Daoy (cell line): ENCODE results near the gene ZNF12. TPM values are rescaled to one million over a fixed set of nuclear protein-coding genes. Genes with fewer than 3 reads are reported as not detected.
"Not testable (repeated sequence)": the region's sequence is repeated elsewhere in the genome, so short reads cannot be mapped to it uniquely, and the experiment has no call there.

ENCODE experiments used
- DNase-seq: peaks from one replicate; pipeline ENCODE4 v3.0.0-alpha.2; 2015; ENCODE audit warnings: low read depth
- total RNA-seq: library from RNA; depleted of rRNA; stranded (reverse); fragments of >200 nt; shearing (Covaris generic); gene quantifications from 2 replicates; pipeline ENCODE4 v1.2.3, GENCODE V29; 2014; rRNA removed

ZNF12 gene
- 6.3 and 6.9 TPM in 2 replicates for total RNA-seq

DNA sequence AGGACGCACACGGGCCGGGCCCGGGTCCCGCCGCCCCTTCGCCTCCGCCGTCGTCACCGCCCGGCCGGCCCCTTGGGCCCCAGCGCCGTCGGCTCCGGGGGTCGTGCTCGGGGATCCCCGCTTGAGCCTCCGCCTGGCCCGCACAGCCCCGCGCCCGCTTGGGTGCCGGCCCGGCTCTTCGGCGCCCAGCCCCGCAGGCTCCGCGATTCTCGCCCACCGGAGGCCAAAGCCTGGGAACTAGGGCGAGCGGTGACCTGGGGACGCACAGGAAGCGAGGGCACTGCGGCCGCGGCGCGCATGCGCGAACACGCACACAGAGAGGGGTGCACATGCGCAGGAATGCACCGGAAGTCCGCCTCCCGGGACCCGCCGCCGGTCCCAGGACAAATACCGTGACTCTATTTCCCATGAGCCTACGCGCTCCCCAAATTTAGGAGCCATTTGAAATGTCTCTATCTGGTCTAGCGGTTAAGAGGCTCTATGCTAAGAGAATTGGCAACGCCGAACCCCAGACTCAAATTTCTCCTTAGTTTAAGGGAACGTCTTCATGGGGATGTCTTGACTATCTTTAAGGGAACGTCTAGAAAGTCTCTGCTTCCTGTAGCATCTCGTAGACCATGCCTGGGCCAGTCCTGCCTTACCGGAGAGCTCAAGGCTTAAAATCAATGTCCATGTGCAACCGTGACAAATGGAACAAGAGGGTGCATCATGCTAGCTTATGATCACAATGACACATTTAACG lies at the start of gene ZNF12:
ZNF12 (minus strand) TSS at position 282 of the 742 bp plus-strand sequence. CDS start 1,774 bp downstream, outside the sequence.
- peak; percentile 97 for DNase-seq

DNA sequence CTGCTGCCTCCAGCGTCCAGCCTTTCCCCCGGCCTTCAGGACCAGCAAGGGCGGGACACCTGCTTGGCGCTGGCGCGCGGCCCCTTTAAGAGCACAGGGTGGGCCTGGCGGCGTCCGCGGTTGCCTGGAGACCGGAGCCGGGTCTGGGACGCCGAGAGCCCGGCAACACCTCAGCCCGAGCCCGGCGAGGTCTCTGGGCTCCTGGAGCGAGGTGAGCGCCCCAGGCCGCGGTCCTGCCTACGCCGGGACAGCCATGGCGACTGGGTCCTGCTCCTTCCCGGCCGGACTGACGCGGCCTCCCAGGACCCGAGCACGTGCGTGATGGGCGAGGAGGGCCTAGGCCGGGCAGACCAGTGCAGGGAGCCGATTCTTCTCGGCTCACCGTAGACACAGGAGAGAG lies 47.2 kb upstream of the ZNF12 start, which contains the start of gene RSPH10B2:
RSPH10B2 (plus strand) TSS at position 140 of the 400 bp plus-strand sequence. CDS start 3,575 bp downstream, outside the sequence.
- DNase-seq: not testable (repeated sequence)

DNA sequence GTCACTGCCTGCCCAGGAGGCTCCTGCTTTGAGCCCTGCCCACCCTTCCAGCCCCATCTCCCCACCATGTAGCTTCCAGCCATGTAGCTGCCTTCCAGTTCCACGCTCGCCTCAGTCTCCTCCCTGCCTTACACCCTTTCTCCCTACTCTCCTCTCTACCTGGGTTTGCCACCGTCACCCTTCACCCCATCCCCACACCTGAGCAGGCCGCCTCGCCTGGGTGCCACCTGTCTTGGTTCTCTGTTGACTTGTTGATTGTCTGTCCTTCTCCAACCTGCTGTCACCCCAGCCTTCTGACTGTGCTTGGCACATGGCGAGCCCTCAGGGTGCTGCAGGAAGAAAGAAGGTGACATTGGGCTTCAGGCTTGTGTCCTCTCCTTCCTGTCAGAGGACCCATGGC lies 43.4 kb upstream of the ZNF12 start:
- DNase-seq: not testable (repeated sequence)

DNA sequence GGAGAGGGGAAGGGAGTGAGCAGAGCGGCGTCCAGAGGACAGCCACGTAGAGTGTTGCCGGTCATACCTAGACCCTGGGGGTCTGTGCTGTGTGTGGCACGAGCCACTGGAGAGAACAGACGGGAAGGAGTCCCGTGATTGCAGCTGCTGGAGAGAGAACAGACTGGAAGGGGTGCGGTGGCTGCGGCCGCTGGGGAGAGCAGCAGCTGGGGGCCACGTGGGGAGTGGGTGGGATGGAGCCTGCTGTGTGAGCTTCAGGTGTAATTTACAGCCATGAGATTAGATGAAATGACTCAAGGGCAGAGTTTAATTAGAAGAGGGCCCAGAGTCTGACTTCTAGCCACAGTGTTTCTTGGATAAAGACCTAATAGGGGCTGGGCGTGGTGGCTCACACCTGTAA lies 42.6 kb upstream of the ZNF12 start:
- DNase-seq: not testable (repeated sequence)

DNA sequence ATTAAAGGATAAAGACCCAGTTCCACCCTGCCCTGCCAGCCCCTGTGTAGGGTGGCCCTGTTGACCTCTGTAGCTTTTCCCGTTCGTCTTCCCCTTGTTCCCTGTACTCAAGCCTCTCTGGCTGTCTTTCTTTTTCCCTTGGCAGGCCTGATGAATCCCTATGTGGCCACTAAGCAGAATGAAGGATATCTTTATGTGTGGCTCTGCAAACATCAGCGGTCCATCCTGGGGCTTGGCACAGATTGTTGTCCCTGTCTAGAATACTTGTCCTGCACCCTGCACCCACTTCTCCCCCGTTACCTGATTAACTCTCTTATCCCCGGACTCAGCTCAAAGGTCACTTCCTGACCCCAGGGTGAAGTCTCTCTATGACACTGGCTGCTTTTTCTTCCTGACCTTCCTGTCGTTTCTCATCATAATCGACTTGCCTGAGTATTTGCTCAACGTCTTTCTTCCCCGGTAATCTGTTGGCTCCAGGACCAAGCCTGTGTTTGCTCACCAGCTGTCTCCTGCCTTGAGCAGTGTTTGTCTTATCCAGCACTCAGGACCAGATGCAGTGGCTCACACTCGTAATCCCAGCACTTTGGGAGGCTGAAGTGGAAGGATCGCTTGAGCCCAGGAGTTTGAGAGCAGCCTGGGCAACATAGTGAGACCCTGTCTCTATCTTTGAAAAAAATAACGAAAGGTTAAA lies 37.8 kb upstream of the ZNF12 start:
- DNase-seq: not testable (repeated sequence)

DNA sequence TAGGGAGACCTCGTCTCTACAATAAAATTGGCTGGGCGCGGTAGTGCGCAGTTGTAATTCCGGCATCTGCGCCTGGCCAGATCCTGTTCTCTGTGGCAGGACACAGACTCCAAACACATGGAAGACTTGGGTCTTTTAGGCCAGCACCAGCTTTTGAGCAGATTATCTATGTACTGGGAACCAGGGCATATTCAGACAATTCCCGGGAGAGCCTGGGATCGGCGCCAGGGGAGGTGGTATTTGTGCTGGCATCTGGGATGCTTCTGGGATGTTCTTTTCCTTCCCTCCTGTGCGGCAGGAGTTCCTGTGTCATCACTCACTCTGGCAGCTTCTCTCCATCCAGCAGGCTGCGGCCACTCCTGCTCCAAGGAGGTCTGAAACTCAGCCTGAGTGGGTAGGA lies 31.7 kb upstream of the ZNF12 start:
- DNase-seq: not testable (repeated sequence)

DNA sequence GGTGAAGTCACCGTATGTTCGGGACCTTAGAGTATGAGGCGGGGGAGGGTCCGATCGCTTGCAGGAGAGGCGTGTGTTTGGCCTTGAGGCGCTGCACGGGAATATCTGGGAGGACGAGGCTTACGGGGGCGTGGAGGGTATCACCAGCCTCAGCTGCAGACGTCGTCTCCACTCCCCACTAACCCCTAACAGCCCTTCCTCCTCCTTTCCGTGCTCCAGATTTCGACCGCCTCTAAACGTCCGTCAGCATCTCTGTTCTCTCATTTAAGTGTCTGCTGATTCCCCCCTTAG lies 23.5 kb upstream of the ZNF12 start:
- no peak for DNase-seq

DNA sequence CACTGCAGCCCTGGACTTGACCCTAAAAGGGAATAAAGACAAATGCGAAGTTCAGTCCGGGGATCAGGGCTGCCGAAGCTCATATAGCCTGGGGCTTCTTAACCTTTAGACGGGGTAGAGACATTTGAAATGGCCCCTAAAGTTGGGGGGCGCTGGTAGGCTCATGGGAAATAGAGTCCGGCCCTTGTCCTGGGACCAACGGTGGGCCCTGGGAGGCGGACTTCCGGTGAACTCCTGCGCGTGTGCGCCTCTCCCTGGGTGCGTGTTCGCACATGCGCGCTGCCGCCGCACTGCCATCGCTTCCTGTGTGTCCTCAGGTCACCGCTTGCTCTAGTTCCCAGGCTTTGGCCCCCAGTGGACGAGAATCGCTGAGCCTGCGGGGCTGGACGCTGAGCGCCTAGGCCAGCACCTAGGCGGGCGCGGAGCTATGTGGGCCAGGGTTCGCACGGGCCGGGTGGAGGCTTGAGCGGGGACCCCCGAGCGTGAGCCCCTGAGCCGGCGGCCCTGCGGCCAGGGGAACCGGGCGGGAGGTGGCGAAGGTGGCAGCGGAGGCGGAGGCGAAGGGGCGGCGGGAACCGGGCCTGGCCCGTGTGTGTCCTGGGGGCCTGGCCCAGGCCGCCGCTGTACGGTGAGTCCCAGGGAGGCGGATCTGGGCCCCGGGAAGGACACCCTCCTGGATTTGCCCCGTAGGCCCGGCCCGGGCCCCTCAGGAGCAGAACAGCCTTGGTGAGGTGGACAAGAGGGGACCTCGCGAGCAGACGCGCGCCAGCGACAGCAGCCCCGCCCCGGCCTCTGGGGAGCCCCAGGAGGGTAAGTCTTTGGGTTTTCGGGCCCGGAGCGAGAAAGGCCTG lies 23.0 kb upstream of the ZNF12 start:
- DNase-seq: peak; percentile 95

DNA sequence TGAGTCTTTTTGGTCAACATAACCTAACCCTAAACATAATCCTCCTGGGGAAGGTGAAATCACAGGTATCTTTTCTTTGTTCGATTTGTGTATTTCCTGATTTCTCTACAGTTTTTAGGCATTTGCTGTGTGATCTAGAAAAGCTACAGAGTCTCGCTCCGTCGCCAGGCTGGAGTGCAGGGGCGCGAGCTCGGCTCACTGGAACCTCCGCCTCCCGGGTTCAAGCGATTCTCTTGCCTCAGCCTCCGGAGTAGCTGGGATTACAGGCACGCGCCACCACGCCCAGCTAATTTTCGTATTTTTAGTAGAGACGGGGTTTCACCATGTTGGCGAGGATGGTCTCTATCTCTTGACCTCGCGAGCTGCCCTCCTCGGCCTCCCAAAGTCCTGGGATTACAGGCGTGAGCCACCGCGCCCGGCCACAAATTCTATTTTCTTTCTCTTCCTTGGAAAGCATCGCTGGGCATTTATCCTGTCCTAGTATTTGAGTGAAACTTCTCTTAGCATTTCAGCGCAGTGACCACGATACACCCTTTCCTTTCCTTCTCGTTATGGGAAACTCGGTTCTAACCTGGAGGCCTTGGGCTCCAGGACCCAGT lies 22.2 kb upstream of the ZNF12 start:
- not testable (repeated sequence) for DNase-seq

DNA sequence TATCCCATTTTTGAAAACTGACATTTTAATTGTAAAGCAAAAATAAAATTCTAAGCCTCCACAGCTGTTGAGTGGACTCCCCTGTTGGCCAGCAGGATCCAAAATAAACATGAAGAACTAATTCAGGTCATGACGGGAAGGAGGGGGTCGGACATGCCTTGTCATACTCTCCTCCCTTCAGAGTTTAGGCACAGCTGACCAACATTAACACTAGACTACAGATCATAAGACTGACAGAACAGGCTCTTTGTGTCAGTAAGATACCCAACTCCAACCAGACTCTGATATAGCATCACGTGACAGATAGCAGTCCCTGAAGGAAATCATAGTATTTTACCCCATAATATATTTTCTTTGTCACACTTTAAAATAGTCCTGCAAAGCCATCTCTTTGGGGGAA lies 20.9 kb upstream of the ZNF12 start:
- DNase-seq: no peak

DNA sequence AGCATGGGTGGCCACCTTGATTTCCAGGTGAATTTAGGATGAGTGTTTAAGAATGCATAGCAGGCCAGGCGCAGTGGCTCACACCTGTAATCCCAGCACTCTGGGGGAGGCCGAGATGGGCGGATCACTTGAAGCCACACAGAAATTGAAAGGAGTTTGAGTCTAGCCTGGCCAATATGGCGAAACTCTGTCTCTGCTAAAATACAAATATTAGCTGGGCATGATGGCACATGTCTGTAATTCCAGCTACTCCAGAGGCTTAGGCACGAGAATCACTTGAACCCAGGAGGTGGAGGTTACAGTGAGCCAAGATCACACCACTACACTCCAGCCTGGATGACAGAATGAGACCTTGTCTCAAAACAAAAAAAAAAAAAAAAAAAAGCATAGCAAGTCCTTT lies 19.6 kb upstream of the ZNF12 start:
- DNase-seq: not testable (repeated sequence)

DNA sequence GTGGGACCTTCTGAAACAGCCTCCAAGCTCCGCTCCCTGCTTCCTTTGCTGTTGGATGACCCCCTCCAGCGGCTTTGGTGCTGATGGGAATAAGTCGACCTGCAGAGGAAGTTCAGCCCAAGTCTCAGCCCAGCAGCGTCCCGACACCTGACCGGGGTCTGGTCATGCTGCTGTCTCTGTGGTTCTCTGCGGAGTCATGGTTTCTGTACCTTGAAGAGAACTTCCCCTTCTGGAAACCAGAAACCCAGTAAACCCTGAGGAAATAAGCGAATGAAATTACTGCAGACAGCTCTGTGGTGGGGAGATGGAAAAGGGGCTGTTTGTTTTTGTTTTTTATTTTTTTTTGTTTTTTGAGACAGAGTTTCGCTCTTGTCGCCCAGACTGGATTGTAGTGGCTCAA lies 18.3 kb upstream of the ZNF12 start:
- DNase-seq: no peak

DNA sequence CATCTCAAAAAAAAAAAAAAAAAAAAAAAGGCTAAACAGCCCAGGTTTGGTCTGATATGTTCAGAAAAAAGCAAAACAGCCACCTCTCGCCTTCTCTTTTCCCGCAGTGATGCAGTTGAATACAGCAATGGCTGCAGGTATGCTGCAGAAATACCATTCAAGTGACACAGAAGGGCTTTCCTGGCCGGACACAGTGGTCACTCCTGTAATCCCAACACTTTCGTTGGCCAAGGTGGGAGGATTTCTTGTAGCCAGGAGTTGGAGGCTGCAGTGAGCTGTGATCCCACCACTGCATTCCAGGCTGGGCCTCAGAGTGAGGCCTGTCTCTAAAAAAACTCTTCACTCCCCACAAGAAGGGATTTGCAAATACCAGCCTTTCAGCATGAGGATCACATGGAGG lies 17.6 kb upstream of the ZNF12 start:
- not testable (repeated sequence) for DNase-seq

DNA sequence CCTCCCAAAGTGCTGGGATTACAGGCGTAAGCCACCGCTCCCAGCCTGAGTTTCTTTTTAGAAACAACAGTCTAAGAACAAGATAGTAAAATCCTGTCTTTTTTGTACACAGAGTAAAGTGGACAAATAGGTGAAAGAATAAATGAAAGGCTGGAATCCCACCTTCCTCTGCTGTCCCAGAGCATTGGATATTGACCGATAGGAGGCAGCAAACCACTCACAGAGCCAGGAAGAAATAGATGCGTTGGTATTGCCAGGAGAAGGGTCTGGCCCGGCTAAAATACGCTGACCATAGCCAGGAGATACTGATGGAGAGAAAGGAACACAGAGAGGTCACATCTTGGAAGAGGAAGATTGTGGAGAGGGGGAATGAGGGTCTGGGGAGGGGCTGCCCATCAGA lies 11.4 kb upstream of the ZNF12 start:
- DNase-seq: no peak

DNA sequence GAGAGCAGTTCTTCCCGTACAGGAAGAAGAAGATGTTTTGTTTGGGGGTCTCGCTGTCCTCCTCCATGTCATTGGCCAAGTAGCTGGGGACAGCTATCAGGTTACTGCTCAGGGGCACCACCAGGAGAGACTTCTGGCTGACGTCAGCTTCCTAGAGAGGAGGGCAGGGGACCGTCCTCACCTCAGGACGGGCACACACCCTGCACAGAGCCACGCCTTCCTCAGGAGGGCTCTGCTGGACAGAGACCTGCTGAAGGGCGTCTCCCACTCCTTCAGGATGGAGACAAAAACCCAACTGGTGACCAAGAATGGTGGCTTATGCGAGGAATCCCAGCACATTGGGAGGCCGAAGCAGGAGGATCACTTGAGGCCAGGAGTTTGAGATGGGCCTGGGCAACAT lies 9.2 kb upstream of the ZNF12 start:
- not testable (repeated sequence) for DNase-seq

DNA sequence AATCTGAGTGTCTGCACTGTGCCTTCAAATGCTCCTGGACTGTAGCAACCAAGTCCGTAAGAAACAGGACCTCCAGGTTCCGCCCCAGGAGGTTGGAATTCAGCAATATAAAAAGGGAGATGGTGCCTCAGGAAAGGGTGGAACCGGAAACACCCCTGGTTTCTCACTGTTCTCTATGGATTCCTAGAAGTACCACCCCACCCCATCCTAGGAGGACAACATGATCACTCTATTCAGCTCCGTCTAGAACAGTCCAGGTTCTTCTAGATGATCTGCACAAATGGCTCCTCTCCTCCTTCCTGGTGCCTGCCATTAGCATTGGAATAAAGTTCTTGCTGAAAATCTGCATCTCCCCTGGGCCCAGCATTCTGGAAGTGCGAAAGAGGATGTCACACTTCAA lies 7.6 kb upstream of the ZNF12 start:
- no peak for DNase-seq

DNA sequence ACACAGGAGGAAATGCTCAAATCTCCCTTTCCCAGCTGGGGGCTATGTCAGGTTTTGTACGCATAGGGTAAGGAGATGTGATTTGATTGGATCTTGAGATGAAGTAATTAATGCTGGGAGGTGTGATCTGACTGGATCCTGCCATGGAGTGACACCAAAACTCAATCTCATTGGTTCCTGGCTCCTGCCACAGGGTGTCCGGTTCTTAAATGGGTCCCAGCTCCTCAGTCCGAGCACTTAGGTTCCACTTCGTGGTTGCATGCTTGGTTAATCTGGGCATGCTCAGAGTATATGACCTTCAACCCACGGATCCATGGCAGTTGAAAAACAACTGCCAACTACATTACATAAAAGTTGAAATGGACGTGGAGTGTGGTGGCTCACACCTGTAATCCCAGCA lies 3.1 kb upstream of the ZNF12 start:
- DNase-seq: no peak

DNA sequence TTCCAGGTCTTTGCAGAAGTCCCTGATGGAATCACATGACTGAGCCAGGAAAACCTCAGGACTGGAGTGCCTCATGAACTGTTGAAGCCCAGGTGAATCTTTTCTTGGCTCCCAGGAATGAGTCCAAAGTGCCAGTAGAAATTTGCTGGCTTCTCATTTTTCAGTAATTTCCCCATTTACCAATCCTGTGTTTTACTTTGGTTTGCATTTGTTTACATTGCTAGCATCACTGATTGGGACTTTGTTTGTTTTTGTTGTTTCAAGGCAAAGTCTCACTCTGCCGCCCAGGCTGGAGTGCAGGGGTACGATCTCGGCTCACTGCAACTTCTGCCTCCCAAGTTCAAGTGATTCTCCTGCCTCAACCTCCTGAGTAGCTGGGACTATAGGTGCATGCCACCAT lies 1.6 kb upstream of the ZNF12 start:
- DNase-seq: no peak

DNA sequence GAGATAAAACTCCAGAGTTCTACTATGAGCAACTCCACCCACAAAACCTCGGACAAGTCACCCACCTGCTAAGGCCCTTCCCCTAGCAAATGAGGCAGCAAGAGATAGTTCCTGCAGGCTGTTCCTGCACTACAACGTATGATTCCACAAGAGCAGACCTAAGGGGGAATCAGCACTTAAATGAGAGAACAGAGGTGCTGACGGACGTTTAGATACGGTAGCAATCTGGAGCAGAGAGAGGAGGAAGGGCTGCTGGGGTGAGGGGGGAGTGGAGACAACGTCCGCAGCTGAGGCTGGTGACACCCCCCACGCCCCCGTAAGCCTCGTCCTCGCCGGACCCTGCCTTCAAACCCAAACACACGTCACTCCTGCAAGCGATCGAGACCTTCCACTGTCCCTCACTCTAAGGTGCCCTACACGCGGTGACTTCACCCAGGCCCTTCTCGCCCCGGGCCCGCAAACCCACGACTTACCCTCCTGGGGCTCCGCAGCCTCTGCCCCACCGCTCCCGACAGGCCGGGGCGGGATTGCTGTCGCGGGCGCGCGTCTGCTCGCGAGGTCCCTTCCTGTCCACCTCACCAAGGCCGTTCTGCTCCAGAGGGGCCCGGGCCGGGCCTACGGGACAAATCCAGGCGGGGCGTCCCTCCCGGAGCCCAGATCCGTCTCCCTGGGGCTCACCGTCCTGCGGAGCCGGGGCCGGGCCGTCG lies 635 bp downstream of the ZNF12 start:
- peak; percentile 21 for DNase-seq

DNA sequence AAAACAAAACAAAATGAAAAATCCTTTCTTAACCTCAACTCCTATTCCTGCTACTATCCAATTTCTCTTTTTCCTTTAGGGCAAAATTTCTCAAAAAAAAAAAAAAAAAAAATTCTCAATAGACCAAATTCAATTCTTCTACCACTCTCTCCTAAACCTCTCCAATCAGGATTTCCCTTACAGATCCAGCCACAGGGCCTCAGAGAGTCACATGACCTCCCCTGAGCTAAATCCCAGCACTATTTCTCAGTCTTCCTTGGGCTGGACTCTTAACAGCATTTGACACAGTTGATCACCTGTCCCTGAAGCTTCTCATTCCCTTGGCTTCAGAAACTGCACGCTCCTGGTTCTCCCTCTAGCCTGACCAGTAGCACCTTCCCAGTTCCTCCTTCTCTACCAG lies 4.9 kb downstream of the ZNF12 start:
- DNase-seq: no peak

DNA sequence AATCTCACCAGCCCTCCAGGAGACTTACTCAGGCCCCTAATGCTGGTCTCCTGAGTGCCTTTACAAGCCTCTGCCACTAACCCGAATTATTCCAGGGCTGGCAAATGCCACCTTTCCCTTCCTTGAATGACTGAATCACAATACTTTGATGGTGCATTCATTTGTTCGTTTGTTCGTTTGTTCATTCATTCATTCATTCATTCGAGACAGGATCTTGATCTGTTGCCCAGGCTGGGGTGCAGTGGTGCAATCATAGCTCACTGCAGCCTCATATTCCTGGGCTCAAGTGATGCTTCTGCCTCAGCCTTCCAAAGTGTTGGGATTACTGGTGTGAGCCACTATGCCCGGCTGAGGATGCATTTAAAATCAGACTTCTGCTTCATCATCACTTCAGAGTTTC lies 6.0 kb downstream of the ZNF12 start:
- no peak for DNase-seq
